SHP77 (cell line): ENCODE results near the gene GALNS.

Experiments
- DNase-seq, 2 experiments: peaks; one replicate each; lab custom pipeline; 2025; lab: John Stamatoyannopoulos, UW

The GALNS gene

DNA sequence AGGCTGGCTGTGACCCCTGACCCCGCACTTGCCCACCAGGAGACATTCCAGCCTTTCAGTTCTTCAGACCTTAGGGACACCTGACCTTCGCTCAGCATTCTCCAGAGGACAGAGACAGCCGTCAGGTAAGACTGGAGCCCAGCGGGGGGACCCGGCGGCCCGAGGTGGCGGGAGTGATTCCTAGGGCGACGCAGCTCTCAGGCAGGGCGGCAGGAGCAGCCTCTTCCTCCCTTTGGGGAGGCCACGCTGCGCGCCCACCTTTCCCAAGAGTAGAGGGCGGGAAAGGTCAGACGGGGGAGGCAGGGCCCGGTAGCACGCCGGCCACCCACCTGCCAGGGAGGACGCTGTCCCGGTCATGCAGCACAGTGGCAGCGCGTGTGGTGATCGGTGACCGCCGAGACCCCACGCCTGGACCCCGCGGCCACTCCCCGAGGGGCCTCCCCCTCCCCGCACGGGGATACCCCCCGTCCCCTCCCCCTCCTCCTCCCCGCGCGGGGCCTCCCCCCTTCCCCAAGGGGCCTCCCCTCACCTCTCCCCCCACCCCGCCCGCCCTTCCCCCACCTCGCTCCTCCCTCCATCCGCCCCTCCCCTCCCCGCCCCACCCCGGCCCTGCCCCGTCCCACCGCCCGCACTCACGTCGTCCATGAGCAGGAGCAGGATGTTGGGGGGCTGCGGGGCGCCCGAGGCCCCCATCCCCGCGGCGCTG lies 472 bp downstream of the GALNS start:
- DNase-seq = no peak

DNA sequence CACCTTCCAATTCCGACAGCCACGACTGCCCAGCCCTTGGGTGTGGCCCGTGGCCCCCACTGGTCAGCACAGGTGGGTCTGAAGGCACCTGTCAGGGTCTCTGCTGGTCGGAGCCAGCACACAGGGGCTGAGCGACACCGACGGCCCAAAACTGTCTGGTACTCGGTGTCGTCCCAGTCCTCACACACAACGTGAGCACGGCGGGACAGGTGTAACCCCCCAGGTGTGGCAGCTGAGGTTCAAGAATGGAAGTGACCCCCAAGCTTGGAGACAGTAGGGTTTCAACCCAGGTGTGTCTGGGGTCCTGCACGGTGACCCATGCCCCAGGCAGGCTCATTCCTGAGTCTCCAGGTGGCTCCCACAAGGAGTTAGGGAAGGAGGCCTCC lies 1.0 kb downstream of the GALNS start:
- no peak for DNase-seq

DNA sequence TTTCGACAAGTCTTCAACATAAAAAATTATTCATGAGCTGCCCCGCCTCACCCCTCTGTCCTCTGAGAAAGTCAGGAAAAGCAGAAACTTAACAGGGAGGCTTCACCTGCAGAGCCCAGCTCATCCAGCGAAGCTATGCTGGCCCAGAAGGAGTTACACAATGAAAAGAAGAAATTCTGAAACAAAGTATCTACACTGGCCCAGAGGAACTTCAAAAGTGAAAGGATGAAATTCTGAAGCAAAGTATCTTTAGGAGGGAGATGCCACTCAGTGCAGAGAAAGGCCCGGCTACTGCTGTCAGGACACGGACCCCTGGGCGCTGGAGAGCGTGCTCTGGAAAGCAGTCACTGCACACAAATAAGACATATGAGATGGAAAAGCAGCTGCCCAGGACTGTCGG lies 1.6 kb downstream of the GALNS start:
- no peak for DNase-seq

DNA sequence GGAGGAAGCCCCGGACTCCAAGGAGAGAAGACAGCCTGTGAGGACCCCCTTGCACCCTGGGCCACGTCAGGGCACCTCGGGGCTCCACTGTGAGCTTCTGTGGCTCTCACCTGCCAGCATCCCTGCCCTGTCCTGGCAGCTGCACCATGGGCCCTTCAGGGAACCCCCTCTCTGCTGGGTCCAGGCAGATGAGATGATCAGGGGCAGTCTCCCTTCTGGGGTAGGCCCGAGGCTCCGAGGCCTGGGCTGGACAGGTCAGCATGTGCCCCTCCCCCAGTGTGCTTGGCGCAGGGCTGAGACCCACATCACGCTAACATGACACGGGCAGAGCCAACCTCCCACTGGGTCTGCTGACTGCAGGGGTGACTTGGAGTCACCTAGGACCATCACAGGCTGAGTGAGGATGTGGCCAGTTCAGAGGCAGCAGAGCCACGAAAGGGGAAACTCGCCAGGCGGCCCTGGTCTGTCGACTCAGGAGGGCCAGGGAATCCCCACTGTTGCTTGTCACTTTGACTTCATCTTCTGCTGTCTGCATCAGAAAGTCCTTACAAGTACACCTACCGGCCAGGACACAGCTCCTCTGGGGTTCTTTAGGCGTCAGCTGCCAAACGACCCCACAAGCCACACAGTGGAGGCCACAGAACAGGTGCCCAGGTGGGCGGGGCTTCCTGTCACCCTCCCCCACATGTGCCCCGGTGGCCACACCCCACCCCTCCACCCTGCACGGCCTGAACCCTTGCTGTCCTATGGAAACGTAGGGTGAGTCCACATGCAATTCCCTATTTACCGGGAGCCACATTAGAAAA lies 2.2 kb downstream of the GALNS start:
- no peak for DNase-seq

DNA sequence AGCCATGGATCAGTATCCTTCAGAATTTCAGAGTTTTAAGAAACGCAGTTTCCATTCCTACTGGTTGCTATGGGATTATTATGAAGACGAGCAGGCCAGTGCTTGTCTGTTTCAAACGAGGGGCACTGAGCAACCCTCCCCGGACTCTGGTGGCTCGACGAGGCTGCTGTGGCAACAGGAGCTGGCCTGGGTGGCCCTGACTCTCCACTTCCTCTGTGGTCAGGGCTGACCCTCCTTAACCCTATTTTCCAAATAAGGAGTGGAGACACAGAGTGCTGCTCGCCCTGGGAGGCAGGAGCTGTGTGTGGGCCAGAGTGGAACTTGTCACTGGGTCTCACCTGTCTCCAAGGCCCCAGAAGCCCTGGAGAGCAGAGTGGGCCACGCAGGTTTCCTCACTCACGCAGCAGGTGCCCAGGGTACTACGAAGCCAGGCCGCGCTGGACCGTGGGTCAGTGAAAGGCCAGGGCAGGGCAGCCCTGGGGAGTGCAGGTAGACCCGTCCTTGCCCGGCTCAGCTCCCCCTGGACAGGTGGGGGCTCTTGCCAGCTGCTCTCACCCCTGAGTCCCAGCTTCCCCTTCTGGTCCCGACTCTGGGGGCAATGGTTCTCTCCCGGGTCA lies 3.3 kb downstream of the GALNS start:
- DNase-seq = no peak

DNA sequence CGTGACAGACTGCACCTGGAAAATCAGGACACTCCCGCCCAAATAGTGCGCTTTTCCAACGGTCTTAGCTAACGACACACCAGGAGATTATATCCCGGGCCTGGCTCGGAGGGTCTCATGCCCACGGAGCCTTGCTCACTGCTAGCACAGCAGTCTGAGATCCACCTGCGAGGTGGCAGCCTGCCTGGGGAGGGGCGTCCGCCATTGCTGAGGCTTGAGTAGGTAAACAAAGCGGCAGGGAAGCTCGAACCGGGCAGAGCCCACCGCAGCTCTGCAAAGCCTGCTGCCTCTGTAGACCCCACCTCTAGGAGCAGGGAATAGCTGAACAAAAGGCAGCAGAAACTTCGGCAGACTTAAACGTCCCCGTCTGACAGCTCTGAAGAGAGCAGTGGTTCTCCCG lies 5.1 kb downstream of the GALNS start:
- DNase-seq = no peak

DNA sequence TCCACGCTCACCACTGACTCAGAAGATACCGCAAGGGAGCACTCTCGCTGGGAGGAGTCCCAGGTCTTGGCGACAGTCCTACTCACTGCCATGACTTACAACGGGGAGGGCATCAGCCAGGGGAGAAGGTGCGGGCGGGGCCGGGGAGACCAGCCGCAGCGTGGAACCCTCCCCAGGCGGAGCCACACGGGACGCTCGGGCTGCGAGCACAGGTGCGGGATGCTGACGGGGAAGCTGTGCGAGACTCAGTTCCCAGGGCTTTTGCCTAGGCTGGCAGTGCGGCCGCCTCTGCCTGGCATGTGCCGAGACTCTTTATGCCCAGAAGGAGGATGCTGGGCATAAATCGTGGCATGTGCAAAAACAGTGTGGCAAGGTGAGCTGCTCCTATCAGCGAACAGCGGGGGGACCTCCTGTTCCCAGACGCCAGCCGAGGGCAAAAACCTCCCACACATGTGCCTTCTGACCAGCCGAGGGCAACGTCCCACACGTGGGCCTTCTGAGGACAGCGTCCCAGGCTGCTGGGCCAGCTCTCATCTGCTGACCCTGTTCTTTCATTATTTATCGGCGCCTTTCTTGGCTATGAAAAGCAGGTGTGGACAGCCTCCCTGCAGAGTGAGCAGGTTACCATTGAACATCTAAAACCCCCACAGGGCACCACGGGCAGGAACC lies 6.1 kb downstream of the GALNS start:
- DNase-seq = no peak

DNA sequence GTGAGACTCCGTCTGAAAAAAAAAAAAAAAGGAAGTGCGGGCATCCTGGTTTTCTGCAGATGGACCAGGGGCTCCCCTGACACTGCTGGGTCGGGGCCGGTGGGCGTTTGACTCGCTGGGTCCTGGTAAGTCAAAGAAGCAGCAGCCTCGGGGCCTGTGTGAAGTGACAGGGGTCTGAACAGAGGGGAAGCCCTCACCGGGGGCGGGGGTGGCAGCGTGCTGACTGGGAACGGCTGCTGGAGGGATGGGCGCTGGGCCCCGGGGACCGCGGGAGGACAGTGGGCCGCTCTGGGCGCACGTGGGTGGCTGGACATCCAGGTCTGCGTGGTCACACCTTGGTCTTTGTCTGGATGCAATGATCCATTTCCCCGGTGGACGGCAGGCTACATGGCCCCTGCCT lies 8.2 kb downstream of the GALNS start:
- no peak for DNase-seq

DNA sequence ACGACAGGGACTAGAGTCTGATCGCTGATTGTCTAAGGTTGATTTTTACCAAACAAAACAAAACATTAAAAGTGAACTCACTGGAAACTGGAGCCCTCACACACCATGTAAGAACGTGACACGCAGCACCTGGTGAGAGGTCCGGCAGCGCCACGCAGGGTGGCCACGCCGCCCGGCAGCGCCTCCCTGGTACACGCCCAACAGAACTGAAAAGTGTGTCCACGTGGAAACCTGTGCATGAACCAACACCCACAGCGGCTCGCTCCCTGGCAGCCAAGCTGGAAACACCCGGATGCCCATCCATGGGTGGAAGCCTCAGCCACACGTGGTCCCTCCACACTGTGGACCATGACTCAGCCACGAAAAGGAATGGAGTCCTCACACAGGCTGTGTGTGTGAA lies 9.1 kb downstream of the GALNS start:
- DNase-seq = no peak

DNA sequence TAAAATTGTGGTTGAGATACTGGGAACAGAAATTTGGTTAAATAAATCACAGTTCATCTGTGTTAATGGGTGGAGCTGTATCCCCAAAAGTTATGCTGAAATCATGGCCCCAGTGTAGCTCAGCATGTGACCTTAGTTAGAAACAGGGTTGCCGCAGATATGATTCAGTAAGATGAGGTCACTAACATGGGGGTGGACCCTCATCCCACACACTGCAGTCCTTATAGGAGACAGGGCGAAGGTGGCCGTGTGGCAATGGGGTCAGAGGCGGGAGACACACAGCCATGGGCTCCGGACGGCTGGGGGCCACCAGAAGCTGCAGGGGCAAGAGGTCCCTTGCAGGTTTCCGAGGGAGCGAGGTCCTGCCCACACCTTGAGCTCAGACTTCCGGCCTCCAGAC lies 10.7 kb downstream of the GALNS start:
- no peak for DNase-seq

DNA sequence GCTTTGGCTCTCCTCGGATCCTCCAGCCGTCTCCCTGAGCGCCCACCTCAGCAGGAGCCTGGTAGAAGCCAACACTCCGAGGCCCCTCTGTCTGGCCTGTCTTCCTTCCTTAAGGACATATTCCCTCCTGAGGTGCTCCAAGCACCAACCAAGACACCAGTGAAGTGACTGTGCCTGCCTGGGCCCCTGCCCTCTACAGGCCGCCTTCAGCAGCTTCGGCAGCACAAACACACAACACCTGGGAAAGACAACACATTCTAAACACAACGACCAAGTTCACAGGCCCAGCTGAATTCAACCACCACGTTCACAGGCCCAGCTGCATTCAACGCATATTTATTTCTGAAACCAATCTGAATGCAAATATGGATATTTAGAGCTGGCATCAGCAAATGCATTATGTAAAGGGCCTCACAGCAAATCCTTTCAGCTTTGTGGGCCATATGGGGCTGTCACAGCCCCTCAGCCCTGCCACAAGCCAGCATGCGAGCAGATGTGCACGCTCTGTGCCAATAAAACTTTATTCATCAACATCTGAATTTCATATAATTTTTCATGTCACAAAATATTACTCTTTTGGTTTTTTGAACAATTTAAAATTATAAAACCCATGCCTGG lies 12.2 kb downstream of the GALNS start:
- no peak for DNase-seq

DNA sequence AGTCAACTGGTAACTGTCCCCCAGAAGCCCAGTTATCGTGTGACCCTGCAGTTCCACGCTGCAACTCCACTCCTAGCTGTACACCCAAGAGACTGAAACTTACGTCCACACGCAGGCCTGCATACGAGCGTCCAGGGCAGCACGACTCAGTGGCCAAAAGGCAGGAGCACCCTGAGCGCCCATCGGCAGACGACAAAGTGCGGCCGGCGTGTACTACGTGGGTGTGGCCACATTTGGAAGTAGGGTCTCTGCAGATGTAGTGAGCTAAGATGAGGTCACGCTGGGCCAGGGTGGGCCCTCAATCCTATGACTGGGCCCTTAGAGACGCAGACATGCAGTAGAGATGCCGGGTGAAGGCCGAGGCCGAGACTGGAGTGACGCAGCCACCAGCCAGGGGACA lies 13.5 kb downstream of the GALNS start:
- DNase-seq = no peak

DNA sequence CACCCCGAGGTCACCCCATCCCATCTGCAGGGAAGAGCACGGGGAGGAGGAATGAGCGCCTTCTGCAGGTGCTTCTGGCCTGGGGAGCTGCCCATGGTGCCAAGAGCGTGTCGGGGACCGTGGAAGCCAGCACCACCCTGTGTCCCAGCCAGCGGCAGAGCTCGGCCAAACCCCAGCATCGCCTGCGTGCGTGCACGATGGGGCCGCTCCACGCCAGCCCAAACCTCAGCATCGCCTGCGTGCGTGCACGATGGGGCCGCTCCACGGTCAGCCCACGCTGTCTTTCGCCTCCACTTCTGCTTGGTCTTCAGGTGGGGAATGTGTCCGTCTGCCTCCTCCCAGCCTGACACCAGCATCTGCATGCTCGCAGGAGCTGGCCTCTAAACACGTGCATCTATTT lies 13.9 kb downstream of the GALNS start:
- DNase-seq = no peak

DNA sequence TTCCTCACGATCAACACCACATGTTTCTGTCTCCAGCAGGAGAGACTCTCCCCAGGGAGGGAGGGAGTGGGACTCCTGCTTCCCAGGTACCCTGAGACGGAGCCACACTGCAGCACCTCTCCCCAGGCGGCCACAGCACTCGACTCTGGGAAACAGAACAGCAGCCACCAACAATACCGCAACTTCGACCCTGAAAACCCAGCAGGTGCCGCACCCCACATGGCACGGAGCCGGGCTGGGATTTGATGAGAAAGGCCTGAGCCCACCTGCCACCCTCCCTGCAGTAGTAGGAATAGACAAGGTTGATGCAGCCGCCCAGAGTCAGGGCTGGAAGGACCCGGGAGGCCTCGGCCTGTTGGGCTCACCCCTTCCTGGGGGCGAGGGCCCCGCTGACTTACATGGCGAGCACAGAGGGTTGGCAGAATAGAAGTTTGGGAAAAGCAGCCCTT lies 14.4 kb downstream of the GALNS start:
- DNase-seq = no peak

DNA sequence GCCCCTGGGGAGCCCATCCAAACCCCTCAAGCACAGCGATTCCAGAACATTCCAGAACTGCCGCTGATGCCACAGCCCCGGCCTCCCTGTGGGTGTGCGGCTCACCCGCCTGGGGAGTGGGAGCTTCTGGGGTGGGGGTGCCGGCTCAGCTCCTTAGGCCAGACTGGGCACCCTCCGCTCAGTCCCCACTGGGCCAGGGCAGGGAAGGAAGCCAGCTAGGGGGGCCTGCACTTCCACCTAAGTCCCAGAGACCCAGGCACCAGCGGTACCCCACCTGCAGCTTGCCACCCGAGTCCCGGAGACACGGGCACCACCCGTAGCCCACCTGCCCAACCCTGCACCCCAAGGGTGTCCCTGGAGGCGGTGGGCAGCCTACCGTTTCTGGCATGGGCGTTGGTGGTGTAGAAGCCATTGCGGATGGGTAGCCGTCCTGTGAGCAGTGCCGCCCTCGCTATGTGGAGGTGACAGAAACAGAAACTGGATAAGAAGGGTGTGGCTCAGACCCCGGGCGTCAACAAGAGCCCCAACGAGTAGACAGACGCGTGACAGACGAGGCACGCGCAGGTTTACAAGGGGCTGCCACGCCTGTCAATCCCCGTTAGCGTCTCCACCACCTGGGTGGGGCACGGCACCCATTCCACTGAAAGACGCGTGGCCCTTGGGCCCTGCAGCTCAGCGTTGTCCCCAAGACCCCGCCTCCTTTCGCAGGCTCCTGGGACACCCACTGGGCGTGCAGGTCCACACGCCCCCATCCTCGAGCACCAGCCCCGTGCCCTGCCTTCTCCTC lies 15.0 kb downstream of the GALNS start:
- DNase-seq = no peak

DNA sequence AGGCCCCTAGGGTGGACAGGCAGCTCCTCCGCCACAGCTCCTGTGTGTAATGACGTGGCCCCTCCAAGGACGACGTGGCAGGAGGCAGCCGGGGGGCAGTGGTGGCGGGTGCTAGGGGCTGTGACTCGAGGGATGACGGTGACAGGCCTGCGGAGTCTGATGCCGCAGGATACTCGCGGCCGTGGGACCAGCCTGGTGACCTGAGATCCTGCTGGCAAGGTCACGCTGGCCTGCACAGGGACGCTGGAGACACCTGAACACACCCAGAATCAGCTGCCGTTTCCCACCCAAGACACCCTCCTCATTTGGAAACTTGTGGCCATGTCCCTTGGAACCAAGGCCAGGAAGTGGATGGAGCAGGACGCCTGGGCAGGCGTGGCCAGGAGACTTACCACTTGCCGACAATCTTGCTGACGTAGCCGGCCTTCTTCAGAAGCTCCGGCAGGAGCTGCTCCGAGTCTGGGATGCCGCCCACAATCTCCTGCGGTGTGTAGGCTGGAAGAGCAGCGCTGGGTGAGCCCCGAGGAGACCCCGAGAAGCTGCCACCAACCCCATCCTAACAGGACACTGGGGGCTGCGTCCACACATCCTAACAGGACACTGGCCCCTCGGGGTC lies 16.0 kb downstream of the GALNS start:
- no peak for DNase-seq

DNA sequence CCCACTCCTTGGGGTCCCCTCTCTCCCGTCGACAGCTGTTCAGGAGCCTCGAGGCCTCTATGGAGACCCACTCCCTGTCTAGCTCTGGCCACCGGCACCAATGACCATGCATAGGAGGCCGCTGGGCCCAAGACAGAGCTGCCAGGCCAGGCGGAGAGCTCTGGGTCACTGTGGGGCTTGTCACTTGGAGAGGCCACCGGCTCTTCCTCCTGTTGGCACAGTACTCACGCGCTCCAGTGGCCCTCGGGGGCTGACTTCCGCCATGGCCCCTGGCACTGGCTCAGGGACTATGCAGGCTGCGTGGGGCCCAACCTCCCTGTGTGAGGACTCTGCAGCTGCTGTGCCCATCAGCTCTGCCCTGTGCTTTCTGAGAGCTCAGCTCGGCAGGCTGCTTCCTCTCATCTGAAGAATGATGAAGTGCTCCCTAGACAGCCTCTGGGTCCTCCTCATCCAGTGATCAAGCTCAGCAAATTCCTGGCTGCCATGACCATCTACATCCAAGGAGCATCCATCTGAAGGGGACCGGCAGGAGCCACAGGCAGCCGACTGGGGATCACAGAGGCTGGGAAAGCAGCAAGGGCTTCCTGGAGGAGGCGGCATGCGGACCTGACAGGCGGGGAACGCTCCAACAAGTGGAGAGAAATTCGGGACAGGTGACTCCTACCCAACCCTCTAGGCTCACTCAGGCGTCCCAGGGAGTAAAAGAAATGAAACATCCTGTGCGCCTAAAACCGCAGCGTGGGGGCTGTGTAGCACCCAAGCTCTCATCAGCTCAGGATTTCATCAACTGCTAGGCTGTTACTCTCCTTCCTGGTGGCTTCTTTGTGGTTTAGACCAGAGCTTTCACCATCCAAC lies 16.8 kb downstream of the GALNS start:
- no peak for DNase-seq

DNA sequence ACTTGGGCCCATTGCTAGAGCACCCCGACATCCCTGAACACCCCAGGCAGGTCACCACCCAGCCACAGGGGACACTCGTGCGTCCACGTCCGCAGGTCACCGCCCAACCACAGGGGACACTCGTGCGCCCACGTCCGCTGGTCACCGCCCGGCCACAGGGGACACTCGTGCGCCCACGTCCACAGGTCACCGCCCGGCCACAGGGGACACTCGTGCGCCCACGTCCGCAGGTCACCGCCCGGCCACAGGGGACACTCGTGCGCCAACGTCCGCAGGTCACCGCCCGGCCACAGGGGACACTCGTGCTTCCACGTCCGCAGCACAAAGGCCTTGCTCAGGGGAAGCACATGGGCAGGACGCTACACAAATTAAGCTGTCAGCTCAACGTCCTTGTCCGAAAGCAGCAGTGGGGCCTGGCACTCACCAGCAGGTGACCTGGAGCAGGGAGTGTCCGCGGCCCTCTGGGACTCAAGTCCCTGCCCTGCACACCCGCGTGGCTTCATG lies 17.7 kb downstream of the GALNS start:
- no peak for DNase-seq

DNA sequence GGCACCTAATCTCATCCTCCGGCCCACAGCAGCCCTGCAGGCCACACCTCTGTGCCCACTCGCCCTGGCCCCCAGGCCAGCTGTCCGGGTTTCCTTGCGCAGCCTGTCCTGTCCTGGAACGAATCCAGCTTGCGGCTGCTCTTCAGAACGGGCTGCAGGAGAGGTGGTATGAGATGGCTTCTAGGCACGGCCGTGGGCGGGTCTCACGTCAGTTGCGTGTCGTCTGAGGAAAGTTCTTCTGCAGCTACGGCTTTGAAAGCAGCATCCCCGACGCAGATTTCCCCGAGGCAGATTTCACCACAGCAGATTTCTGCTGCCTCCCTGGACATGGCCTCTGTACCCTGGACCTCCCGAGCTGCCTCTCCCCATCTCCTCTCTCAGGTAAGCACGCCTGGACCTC lies 18.2 kb downstream of the GALNS start:
- no peak for DNase-seq

DNA sequence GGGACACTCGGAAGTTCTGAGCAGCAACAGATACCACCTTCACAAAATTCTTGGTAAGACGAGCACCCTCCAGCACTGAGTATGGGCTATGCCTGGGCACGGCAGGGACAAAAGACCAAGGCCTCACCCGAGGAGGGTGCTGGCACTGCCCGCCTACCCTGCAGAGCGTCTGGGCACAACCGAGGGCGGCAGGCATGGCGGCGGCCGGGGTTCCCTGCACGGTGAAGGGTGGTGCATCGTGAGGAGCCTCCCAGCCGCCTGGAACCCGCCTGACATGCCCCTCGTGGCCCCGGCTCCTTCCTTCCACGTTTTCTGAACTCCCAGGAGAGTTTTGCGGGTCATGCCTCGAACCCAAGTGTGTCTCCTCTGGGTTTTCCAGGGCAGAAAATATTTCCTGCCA lies 18.9 kb downstream of the GALNS start:
- no peak for DNase-seq
